Loucy (cell line): ENCODE data around the gene SLC26A9.

Source experiments
- H2AFZ ChIP-seq: fragments of 200-600 bp; sonication (generic); 2 replicates; pipeline ENCODE4 v1.6.0; 2016; ENCODE audit warnings: antibody characterized with exemption, mild to moderate bottlenecking, low read length, moderate library complexity
- H3F3A ChIP-seq: fragments of 200-600 bp; 2 replicates; pipeline ENCODE4 v1.6.0; 2016; ENCODE audit warnings: antibody characterized with exemption, low read depth, mild to moderate bottlenecking
- H3K27me3 ChIP-seq: fragments of 200-600 bp; sonication (generic); 2 replicates; pipeline ENCODE4 v1.6.1; 2014; ENCODE audit warnings: low read length, mild to moderate bottlenecking; ENCODE audit not compliant: insufficient read depth, poor library complexity, severe bottlenecking
- H3K36me3 ChIP-seq: fragments of 200-600 bp; sonication (generic); 2 replicates; pipeline ENCODE4 v1.6.1; 2016; ENCODE audit warnings: low read length; ENCODE audit not compliant: insufficient read depth
- H3K4me1 ChIP-seq: fragments of 200-600 bp; sonication (generic); 2 replicates; pipeline ENCODE4 v1.5.1; 2014; ENCODE audit warnings: low read length, mild to moderate bottlenecking; ENCODE audit not compliant: insufficient read depth, poor library complexity, severe bottlenecking
- H3K4me2 ChIP-seq: fragments of 200-600 bp; sonication (generic); 2 replicates; pipeline ENCODE4 v1.6.0; 2014; ENCODE audit warnings: antibody characterized with exemption, low read length, low read depth, mild to moderate bottlenecking; ENCODE audit not compliant: poor library complexity, severe bottlenecking
- H3K4me3 ChIP-seq: fragments of 200-600 bp; sonication (generic); 2 replicates; pipeline ENCODE4 v1.5.1; 2014; ENCODE audit warnings: low read length, mild to moderate bottlenecking, mixed read lengths; ENCODE audit not compliant: poor library complexity, severe bottlenecking
- H3K79me2 ChIP-seq: fragments of 200-600 bp; sonication (generic); 2 replicates; pipeline ENCODE4 v1.6.1; 2014; ENCODE audit warnings: low read length; ENCODE audit not compliant: insufficient read depth
- H3K9ac ChIP-seq: fragments of 200-600 bp; sonication (generic); 2 replicates; pipeline ENCODE4 v1.6.0; 2014; ENCODE audit warnings: mild to moderate bottlenecking, low read depth, low read length, moderate library complexity; ENCODE audit not compliant: poor library complexity, severe bottlenecking
- H3K9me2 ChIP-seq: fragments of 200-600 bp; sonication (generic); replicated peaks from 2 replicates; pipeline ENCODE4 v1.6.1; 2016; ENCODE audit warnings: low read depth, low read length, mixed read lengths
- H3K9me3 ChIP-seq: fragments of 200-600 bp; sonication (generic); 2 replicates; pipeline ENCODE4 v1.6.1; 2014; ENCODE audit warnings: mild to moderate bottlenecking, antibody characterized with exemption, low read length, low read depth; ENCODE audit not compliant: insufficient read depth
- H4K20me1 ChIP-seq: fragments of 200-600 bp; sonication (generic); 2 replicates; pipeline ENCODE4 v1.6.0; 2014; ENCODE audit warnings: antibody characterized with exemption, low read length, mild to moderate bottlenecking; ENCODE audit not compliant: insufficient read depth, poor library complexity, severe bottlenecking
- EZH2phosphoT487 ChIP-seq: fragments of 200-600 bp; IDR thresholded peaks from 2 replicates; pipeline ENCODE4 v1.6.1; 2018; ENCODE audit warnings: antibody characterized with exemption, mild to moderate bottlenecking, moderate library complexity, borderline replicate concordance
- TF ChIP-seq, protein P1 (sequence below): fragments of 200-600 bp; sonication (generic); conservative IDR thresholded peaks from 2 replicates; pipeline ENCODE4 v1.5.1; 2014; ENCODE audit warnings: mild to moderate bottlenecking, antibody characterized with exemption, low read length

SLC26A9 gene

DNA sequence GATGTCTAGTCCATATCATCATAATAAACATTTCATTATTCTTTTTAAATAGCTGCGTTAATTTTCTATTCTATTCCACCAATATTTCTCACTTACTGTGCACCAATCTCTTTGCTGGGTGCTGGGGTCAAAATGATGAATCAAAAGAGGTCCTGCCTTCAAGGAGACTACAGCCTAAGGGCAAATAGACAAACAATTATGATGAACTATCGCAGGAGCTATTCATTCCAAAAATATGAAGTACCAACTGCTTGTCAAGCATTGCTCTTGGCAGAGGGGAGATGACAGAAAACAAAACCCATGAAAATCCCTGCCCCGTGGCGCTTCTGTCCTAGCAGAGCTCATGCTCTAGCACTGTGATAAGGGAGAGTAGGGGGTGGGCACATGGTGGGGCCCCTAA is 28.8 kb upstream of the SLC26A9 start:
- no peak overlapping the region for H3K9ac ChIP-seq
- H3K4me2 ChIP-seq: no peak overlapping the region
- no peaks in the 10 kb centered on the region for H3K79me2 ChIP-seq
- no peaks in the 10 kb centered on the region for H3K4me1 ChIP-seq
- no peaks in the 10 kb centered on the region for H3K9me3 ChIP-seq
- H3F3A ChIP-seq: no peaks in the 10 kb centered on the region
- no peaks in the 10 kb centered on the region for H3K36me3 ChIP-seq
- no peaks in the 10 kb centered on the region for H3K9me2 ChIP-seq
- TF ChIP-seq, protein P1, sequence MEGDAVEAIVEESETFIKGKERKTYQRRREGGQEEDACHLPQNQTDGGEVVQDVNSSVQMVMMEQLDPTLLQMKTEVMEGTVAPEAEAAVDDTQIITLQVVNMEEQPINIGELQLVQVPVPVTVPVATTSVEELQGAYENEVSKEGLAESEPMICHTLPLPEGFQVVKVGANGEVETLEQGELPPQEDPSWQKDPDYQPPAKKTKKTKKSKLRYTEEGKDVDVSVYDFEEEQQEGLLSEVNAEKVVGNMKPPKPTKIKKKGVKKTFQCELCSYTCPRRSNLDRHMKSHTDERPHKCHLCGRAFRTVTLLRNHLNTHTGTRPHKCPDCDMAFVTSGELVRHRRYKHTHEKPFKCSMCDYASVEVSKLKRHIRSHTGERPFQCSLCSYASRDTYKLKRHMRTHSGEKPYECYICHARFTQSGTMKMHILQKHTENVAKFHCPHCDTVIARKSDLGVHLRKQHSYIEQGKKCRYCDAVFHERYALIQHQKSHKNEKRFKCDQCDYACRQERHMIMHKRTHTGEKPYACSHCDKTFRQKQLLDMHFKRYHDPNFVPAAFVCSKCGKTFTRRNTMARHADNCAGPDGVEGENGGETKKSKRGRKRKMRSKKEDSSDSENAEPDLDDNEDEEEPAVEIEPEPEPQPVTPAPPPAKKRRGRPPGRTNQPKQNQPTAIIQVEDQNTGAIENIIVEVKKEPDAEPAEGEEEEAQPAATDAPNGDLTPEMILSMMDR: no peak
- TF ChIP-seq EZH2phosphoT487: no peak
- no peaks in the 10 kb centered on the region for H4K20me1 ChIP-seq
- no peaks in the 10 kb centered on the region for H3K27me3 ChIP-seq
- no peak overlapping the region for H2AFZ ChIP-seq
- H3K4me3 ChIP-seq: no peak overlapping the region

DNA sequence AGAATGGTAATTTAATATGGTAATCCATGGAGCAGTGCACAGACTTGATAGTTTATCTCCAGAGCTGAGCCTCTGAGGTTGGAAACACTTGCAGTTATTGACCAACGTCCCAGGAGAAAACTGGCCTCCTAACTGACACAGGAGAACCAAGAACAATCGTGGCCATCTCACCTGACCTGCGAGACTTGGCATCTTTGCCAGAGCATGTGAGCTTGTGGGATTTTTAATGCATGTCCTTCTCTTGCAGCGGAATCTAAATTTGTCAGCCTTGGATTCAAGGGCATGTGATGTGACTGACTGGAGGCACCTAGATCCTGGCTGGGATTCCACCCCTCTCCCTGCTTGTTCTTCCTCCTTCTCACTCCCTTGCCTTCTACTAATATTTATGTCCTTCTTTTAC is 27.8 kb upstream of the SLC26A9 start:
- Histone ChIP-seq H3K27me3 (no peaks in the 10 kb centered on the region), H3K4me1 (no peaks in the 10 kb centered on the region), H3K9me3 (no peaks in the 10 kb centered on the region), H3K9ac (no peak overlapping the region), H3K36me3 (no peaks in the 10 kb centered on the region), H3K4me2 (no peak overlapping the region), H3K4me3 (no peak overlapping the region), H3K9me2 (no peaks in the 10 kb centered on the region), H4K20me1 (no peaks in the 10 kb centered on the region), H3F3A (no peaks in the 10 kb centered on the region), H2AFZ (no peak overlapping the region), H3K79me2 (no peaks in the 10 kb centered on the region)
- TF ChIP-seq, protein P1: no peak
- no peak for TF ChIP-seq EZH2phosphoT487

DNA sequence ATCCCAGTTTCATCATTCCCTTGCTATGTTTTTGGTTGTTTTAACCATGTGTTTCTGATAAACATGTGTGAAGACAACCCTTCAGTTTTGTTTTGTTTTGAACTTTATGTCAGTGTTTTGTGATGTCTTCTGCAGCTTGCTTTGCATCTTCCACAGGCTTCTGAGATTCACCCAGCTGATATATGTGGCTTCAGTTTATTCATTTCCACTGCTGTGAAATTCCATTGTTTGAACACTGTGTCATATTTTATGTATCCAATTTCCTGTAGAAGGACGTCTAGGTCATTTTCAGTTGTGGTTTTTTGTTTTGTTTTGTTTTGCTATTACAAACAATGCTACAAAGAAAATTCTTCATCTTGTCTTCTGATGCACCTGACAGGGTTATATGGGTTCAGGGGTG is 27.2 kb upstream of the SLC26A9 start:
- Histone ChIP-seq H3K4me2 (no peak overlapping the region), H3K36me3 (no peaks in the 10 kb centered on the region), H3K9ac (no peak overlapping the region), H3K4me1 (no peaks in the 10 kb centered on the region), H3K9me2 (no peaks in the 10 kb centered on the region), H3F3A (no peaks in the 10 kb centered on the region), H3K4me3 (no peak overlapping the region), H4K20me1 (no peaks in the 10 kb centered on the region), H3K9me3 (no peaks in the 10 kb centered on the region), H3K79me2 (no peaks in the 10 kb centered on the region), H2AFZ (no peak overlapping the region), H3K27me3 (no peaks in the 10 kb centered on the region)
- TF ChIP-seq, protein P1: no peak
